Liver (tissue), 9 donors: Measurements from ENCODE around the gene SLC30A3. TPM values are rescaled to one million over a fixed set of nuclear protein-coding genes. Genes with fewer than 3 reads are reported as not detected.

Experiments used
- DNase-seq: peaks from one replicate; pipeline ENCODE4 v3.0.0-alpha.2; 2017; ENCODE audit warnings: low spot score
- H3K27ac ChIP-seq, 2 donors: one replicate each; pipeline ENCODE4 v1.7.0; 2013; ENCODE audit warnings: inconsistent platforms in 2 of 2, low read length in 2 of 2, control low read depth in 1 of 2, low read depth in 1 of 2, mild to moderate bottlenecking in 1 of 2
- H3K27me3 ChIP-seq, 4 donors: one replicate each; pipeline versions ENCODE4 v1.6.1 to v1.7.0; 2013; ENCODE audit warnings: low read length in 3 of 4, inconsistent platforms in 1 of 4, mild to moderate bottlenecking in 1 of 4, moderate library complexity in 1 of 4; ENCODE audit not compliant: control insufficient read depth in 4 of 4, insufficient read depth in 4 of 4
- H3K36me3 ChIP-seq, 4 donors: one replicate each; pipeline versions ENCODE4 v1.6.1 to v1.7.0; 2013; ENCODE audit warnings: low read length in 3 of 4, mild to moderate bottlenecking in 3 of 4, low read depth in 1 of 4, moderate library complexity in 1 of 4; ENCODE audit not compliant: control insufficient read depth in 4 of 4, insufficient read depth in 3 of 4
- H3K4me1 ChIP-seq, 4 donors: one replicate each; pipeline versions ENCODE4 v1.6.1 to v1.7.0; 2013; ENCODE audit warnings: low read length in 3 of 4, mild to moderate bottlenecking in 3 of 4, moderate library complexity in 1 of 4; ENCODE audit not compliant: control insufficient read depth in 4 of 4, insufficient read depth in 4 of 4
- H3K4me3 ChIP-seq, 3 donors: one replicate each; pipeline versions ENCODE4 v1.6.1 to v1.7.0; 2013; ENCODE audit warnings: low read length in 3 of 3, control low read depth in 1 of 3, low read depth in 1 of 3, mild to moderate bottlenecking in 1 of 3
- H3K9ac ChIP-seq, 2 donors: one replicate each; pipeline ENCODE4 v1.7.0; 2013; ENCODE audit warnings: low read length in 2 of 2, mild to moderate bottlenecking in 2 of 2, moderate library complexity in 2 of 2, control low read depth in 1 of 2, low read depth in 1 of 2
- H3K9me3 ChIP-seq, 4 donors: one replicate each; pipeline versions ENCODE4 v1.6.1 to v1.7.0; 2013; ENCODE audit warnings: low read length in 3 of 4; ENCODE audit not compliant: control insufficient read depth in 4 of 4
- ATF3 ChIP-seq: IDR thresholded peaks from 2 replicates; pipeline ENCODE4 v1.6.1; 2016; ENCODE audit warnings: antibody characterized with exemption
- CTCF ChIP-seq: fragments of 150-350 bp; IDR thresholded peaks from 2 replicates; pipeline ENCODE4 v1.5.1; 2017; ENCODE audit warnings: improper control_type of control experiment, low read depth, low read length; ENCODE audit not compliant: missing input control
- FOXA1 ChIP-seq: IDR thresholded peaks from 2 replicates; pipeline ENCODE4 v1.6.1; 2016; ENCODE audit warnings: antibody characterized with exemption
- FOXA2 ChIP-seq: IDR thresholded peaks from 2 replicates; pipeline ENCODE4 v1.6.1; 2016; ENCODE audit warnings: antibody characterized with exemption
- GABPA ChIP-seq, 2 donors: IDR thresholded peaks in 1 of 2; conservative IDR thresholded peaks in 1 of 2; 2 replicates each; pipeline ENCODE4 v1.6.1; 2016; ENCODE audit warnings: antibody characterized with exemption in 2 of 2, mild to moderate bottlenecking in 1 of 2, moderate library complexity in 1 of 2
- HNF4A ChIP-seq, 2 donors: conservative IDR thresholded peaks; 2 replicates each; pipeline ENCODE4 v1.6.1; 2016; ENCODE audit warnings: antibody characterized with exemption in 2 of 2, mild to moderate bottlenecking in 2 of 2
- HNF4G ChIP-seq: IDR thresholded peaks from 2 replicates; pipeline ENCODE4 v1.6.1; 2016; ENCODE audit warnings: antibody characterized with exemption
- JUND ChIP-seq, 2 donors: IDR thresholded peaks; 2 replicates each; pipeline ENCODE4 v1.6.1; 2016; ENCODE audit warnings: antibody characterized with exemption in 2 of 2
- NR2F2 ChIP-seq: IDR thresholded peaks from 2 replicates; pipeline ENCODE4 v1.6.1; 2016; ENCODE audit warnings: antibody characterized with exemption
- RAD21 ChIP-seq, 2 donors: IDR thresholded peaks; 2 replicates each; pipeline ENCODE4 v1.6.1; 2016; ENCODE audit warnings: antibody characterized with exemption in 2 of 2, mild to moderate bottlenecking in 2 of 2
- RXRA ChIP-seq, 2 donors: IDR thresholded peaks; 2 replicates each; pipeline ENCODE4 v1.6.1; 2017 to 2018; ENCODE audit warnings: antibody characterized with exemption in 2 of 2, mild to moderate bottlenecking in 1 of 2
- SP1 ChIP-seq: IDR thresholded peaks from 2 replicates; pipeline ENCODE4 v1.6.1; 2018; ENCODE audit warnings: antibody characterized with exemption, mild to moderate bottlenecking
- TAF1 ChIP-seq: conservative IDR thresholded peaks from 2 replicates; pipeline ENCODE4 v1.6.1; 2016; ENCODE audit warnings: antibody characterized with exemption, mild to moderate bottlenecking
- ZBTB33 ChIP-seq: IDR thresholded peaks from 2 replicates; pipeline ENCODE4 v1.6.1; 2016; ENCODE audit warnings: antibody characterized with exemption
- WGBS: extraction: QIAGEN DNeasy Blood & Tissue Kit; methylation state at CpG from one replicate; pipeline ENCODE4 v1.1.7; 2013; 5-methylcytosine and 5-hydroxymethylcytosine counted together
- polyA plus RNA-seq, 2 donors: library from polyadenylated mRNA; stranded (reverse) in 1 of 2; unstranded in 1 of 2; fragments of 200-250 nt in 1 of 2; fragments of >200 nt in 1 of 2; fragmentation: Nextera tagmentation in 1 of 2; extraction: Ambion mirVana in 1 of 2; gene quantifications; one replicate each; pipeline versions ENCODE4 v1.2.1 to v1.2.3, GENCODE V29; 2013 to 2015
- total RNA-seq, 2 donors: library from RNA; depleted of rRNA; stranded (reverse); fragments of >200 nt; gene quantifications; one replicate each; pipeline ENCODE4 v1.2.3, GENCODE V29; 2014
- donor health status: healthy.
- donor health status: healthy.
- donor health status: healthy.
- donor health status: healthy.
- donor health status: healthy.

The SLC30A3 gene
- total and polyA plus RNA-seq, 4 donors, result 0.20 TPM; not detected in 3

GRCh38 chr2:27236626-27237025 lies 26.2 kb downstream of the SLC30A3 start:
- WGBS, result 94% methylated on average over 3 of the region's 3 CpGs
- TF ChIP-seq TAF1 (no peak), ATF3 (no peak)
- no peak overlapping the region for H3K9ac ChIP-seq
- no peaks in the 10 kb centered on the region for H3K9me3 ChIP-seq
- H3K27me3 ChIP-seq, result no peaks in the 10 kb centered on the region
- peaks cover 24 to 97% (median 82%) of the 10 kb centered on the region in 4 donors for H3K36me3 ChIP-seq
- no peak overlapping the region for H3K4me3 ChIP-seq
- no peaks in the 10 kb centered on the region for H3K4me1 ChIP-seq
- no peak for DNase-seq
- no peak overlapping the region for H3K27ac ChIP-seq

- TF ChIP-seq RXRA (IDR thresholded peaks at IDR 0.05) (no peak), SP1 (no peak), NR2F2 (no peak), FOXA1 (no peak), HNF4A (conservative IDR thresholded peaks at IDR 0.05) (no peak)
- Histone ChIP-seq H3K27ac (no peak overlapping the region), H3K4me1 (no peaks in the 10 kb centered on the region), H3K4me3 (no peak overlapping the region), H3K9ac (no peak overlapping the region), H3K36me3 (peaks cover 21 to 97% (median 83%) of the 10 kb centered on the region in 4 donors), H3K27me3 (no peaks in the 10 kb centered on the region), H3K9me3 (no peaks in the 10 kb centered on the region)
- DNase-seq, result no peak
- 97% methylated on average over 12 of the region's 12 CpGs for WGBS
Observed at GRCh38 chr2:27236136-27236535, 26.7 kb downstream of the SLC30A3 start.

- H3K4me3 ChIP-seq, result no peak overlapping the region
- TF ChIP-seq JUND (IDR thresholded peaks at IDR 0.05), result no peak
- no peak for TF ChIP-seq ZBTB33
- no peak for TF ChIP-seq CTCF
- TF ChIP-seq GABPA (IDR thresholded peaks at IDR 0.05 in 1 of 2, conservative IDR thresholded peaks at IDR 0.05 in 1 of 2), result no peak
- no peak for TF ChIP-seq FOXA2
- TF ChIP-seq TAF1, result no peak
- no peak for TF ChIP-seq HNF4G
- no peak for TF ChIP-seq RAD21 (IDR thresholded peaks at IDR 0.05)
- no peak for TF ChIP-seq NR2F2
Observed at GRCh38 chr2:27233341-27233740, 29.5 kb downstream of the SLC30A3 start.

More at GRCh38 chr2:27233341-27233740, 29.5 kb downstream of the SLC30A3 start:
- H3K4me1 ChIP-seq, result no peaks in the 10 kb centered on the region
- no peak overlapping the region for H3K9ac ChIP-seq
- H3K27me3 ChIP-seq, result no peaks in the 10 kb centered on the region
- DNase-seq, result no peak
- peaks cover 20 to 75% (median 65%) of the 10 kb centered on the region in 4 donors for H3K36me3 ChIP-seq
- 96% methylated on average over 14 of the region's 14 CpGs for WGBS
- no peaks in the 10 kb centered on the region for H3K9me3 ChIP-seq
- H3K27ac ChIP-seq, result no peak overlapping the region
